GM18951 (cell line): ENCODE results near the gene DUOXA1.

ENCODE experiments used
- POLR2A ChIP-seq: IDR thresholded peaks from 4 replicates; pipeline ENCODE4 v1.6.1; 2011; ENCODE audit warnings: mild to moderate bottlenecking; ENCODE audit not compliant: insufficient read length, insufficient read depth; ENCODE audit errors: extremely low read depth
- in situ Hi-C: fragments of 300-500 bp; cut with MboI; formaldehyde crosslinking; loops from one replicate; pipeline ENCODE4 v1.12.0; 2022; ENCODE audit warnings: low sequenced_read_pairs, mixed read lengths, inconsistent platforms; ENCODE audit not compliant: unreplicated experiment

DUOXA1 gene

GRCh38 chr15:45132844-45133560 is 3.3 kb upstream of the DUOXA1 start:
- in situ Hi-C loops = no loop called here
- no peak for TF ChIP-seq POLR2A

- TF ChIP-seq POLR2A = no peak
- in situ Hi-C loops = no loop called here
Observed at GRCh38 chr15:45131510-45131909, 1.8 kb upstream of the DUOXA1 start.

- no peak for TF ChIP-seq POLR2A
- in situ Hi-C loops = no loop called here
Observed at GRCh38 chr15:45130291-45131000, 767 bp upstream of the DUOXA1 start.

- in situ Hi-C loops = no loop called here
Observed at GRCh38 chr15:45128971-45129639, 574 bp downstream of the DUOXA1 start.

GRCh38 chr15:45126535-45127158 is 3.0 kb downstream of the DUOXA1 start:
- in situ Hi-C loops = no loop called here
- TF ChIP-seq POLR2A = no peak

More at GRCh38 chr15:45128971-45129639, 574 bp downstream of the DUOXA1 start:
- TF ChIP-seq POLR2A = no peak

GRCh38 chr15:45123397-45123796 is 6.3 kb downstream of the DUOXA1 start:
- TF ChIP-seq POLR2A = no peak
- in situ Hi-C loops = no loop called here

GRCh38 chr15:45122719-45123118 is 7.0 kb downstream of the DUOXA1 start:
- no peak for TF ChIP-seq POLR2A
- in situ Hi-C loops = no loop called here

GRCh38 chr15:45121706-45122417 is 7.8 kb downstream of the DUOXA1 start:
- TF ChIP-seq POLR2A = no peak
- in situ Hi-C loops = no loop called here

GRCh38 chr15:45121020-45121419 is 8.7 kb downstream of the DUOXA1 start:
- in situ Hi-C loops = no loop called here
- no peak for TF ChIP-seq POLR2A

- no peak for TF ChIP-seq POLR2A
- in situ Hi-C loops = no loop called here
Observed at GRCh38 chr15:45120081-45120972, 9.4 kb downstream of the DUOXA1 start.

- no peak for TF ChIP-seq POLR2A
- in situ Hi-C loops = no loop called here
Observed at GRCh38 chr15:45118996-45119395, 10.7 kb downstream of the DUOXA1 start.

GRCh38 chr15:45118131-45118588 is 11.5 kb downstream of the DUOXA1 start:
- no peak for TF ChIP-seq POLR2A

More at GRCh38 chr15:45118131-45118588, 11.5 kb downstream of the DUOXA1 start:
- in situ Hi-C loops = no loop called here
